Measurements from ENCODE around the gene NPAS3.

The NPAS3 gene

GRCh38 chr14:33016613-33017012 is 77.9 kb downstream of the NPAS3 start:
- no peak for DNase-seq (ENCODE audit: low read depth)

- DNase-seq (ENCODE audit: low read depth), result no peak
Observed at GRCh38 chr14:33017016-33017415, 78.3 kb downstream of the NPAS3 start.

DNA sequence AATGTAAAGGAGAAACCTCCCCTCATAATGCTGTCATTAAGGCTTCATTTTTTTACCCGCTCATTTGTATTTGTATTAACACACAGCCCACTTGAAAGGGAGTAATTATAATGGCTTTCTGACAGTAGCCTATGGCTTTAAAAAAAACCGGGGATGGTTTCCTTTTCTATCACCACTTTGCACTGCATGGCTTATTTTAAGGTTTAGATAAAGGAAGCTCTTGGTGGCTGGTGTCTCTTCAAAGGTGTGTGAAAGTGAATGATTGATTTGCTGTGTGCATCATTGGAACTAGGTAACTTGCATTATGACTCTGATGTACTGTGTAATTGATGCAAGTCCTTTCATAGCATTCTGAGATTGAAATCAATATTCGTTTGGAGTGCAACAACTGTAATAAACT is 80.7 kb downstream of the NPAS3 start:
- no peak for DNase-seq (ENCODE audit: low read depth)

DNA sequence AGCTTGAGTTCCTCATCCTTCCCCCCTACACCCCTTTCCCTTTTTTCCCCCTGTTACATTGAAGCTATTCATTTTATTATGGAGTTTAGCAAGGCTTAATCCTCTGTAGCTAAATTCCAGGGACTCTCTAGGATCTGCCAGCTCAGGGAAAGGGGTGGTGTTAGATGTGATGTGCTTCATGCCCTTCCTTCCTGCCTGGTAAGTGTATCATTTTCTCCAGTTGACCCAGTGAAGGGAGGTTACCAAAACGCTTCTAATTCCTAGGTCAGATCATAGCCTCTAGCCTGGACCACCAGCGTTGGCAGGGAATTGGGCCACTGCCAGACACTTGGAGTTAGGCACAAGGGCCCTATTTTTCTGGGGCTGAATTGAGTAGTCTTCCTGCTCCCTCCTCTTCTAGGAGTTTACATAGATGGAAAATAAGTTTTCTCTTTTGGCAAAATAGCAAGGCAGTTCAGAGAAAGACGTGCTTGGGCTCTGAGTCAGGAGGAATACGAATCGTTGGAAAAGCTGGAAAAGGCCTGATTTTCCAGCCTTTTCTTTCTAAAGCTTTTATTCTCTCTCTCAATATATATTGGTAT is 88.3 kb downstream of the NPAS3 start:
- DNase-seq (ENCODE audit: low read depth), result no peak

GRCh38 chr14:33029511-33029910 is 90.8 kb downstream of the NPAS3 start:
- no peak for DNase-seq (ENCODE audit: low read depth)

GRCh38 chr14:33030386-33030785 is 91.7 kb downstream of the NPAS3 start:
- DNase-seq (ENCODE audit: low read depth), result no peak

DNA sequence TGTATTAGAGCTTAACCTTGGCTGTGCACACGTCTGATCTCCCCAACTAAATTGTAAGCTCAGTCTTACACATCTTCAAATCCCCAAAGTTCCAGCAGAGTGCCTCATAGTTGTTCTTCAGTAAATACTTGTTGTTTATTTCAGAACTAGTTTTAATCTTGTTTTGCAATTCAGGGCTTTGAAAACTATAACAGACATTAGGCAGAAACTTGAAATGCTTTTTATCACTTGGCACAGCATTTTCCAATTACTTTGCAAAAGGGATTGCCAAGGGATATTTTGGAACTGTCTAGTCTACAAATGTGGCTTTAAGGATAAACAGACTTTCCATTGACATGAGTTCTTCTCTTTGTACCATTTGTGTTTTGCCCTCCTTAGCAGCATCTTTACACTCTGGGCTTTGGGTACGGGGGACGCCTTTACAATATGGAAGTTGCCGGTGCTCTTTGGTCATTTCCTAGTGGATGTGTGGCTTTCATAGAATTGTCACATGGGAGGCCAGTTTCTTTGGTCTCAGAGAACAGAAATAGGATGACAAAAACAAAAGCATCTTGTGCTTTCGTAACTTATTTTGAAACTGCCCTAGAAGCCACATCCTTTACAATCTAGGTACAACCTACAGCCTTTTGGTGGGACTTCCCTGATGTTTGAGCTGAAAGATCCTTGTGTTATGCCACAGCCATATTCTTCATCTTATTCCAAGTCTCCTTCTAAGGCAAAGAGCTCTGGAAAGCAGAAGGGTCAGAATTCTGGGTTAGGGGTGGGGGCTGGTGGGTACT is 96.9 kb downstream of the NPAS3 start:
- DNase-seq (ENCODE audit: low read depth), result no peak

- no peak for DNase-seq (ENCODE audit: low read depth)
Observed at GRCh38 chr14:33039311-33039710, 100.6 kb downstream of the NPAS3 start.

GRCh38 chr14:33040372-33041140 is 101.9 kb downstream of the NPAS3 start:
- DNase-seq (ENCODE audit: low read depth), result no peak

DNA sequence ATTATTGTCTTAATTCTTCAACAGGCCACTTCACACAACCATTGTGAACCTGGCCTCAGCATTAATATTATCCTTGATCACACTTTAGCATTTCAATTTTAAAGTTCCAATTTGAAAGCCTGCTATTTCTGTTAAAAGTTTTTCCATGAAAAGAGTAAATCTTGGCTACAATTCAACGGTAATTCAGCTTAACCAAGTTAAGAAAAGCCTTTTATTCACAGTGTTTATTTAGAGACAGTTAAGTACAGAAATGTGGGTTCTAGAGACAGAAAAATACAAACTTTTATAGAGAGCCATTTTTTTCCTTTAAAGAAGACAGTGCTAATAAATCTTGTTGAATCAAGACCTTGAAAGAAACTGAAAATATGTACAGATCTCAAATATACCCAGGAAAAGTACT is 103.9 kb downstream of the NPAS3 start:
- DNase-seq (ENCODE audit: low read depth), result no peak

GRCh38 chr14:33045760-33046159 is 107.1 kb downstream of the NPAS3 start:
- no peak for DNase-seq (ENCODE audit: low read depth)

- DNase-seq (ENCODE audit: low read depth), result no peak
Observed at GRCh38 chr14:33052943-33053342, 114.3 kb downstream of the NPAS3 start.

- no peak for DNase-seq (ENCODE audit: low read depth)
Observed at GRCh38 chr14:33056213-33056612, 117.5 kb downstream of the NPAS3 start.

DNA sequence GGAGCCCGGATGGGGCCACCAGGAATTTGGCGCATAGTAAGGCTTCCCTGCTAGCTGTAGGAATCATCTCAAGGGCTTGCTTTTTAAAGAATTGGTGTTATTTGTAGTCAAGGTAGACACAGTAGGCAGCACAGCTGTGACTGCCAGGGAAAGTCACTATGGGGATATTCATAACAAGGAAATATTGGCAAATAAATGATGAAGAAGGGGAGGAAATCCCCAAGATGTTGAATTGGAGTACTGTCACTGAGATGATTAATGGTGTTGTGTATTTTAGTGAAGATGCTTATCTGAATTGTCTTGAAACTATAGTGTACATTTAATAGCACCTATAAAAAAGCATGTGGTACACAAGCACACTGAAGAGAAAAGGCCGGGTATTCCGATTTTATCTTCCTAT is 118.9 kb downstream of the NPAS3 start:
- DNase-seq (ENCODE audit: low read depth), result no peak

GRCh38 chr14:33061667-33062325 is 123.1 kb downstream of the NPAS3 start:
- DNase-seq (ENCODE audit: low read depth), result no peak

- DNase-seq (ENCODE audit: low read depth), result no peak
Observed at GRCh38 chr14:33062476-33062875, 123.8 kb downstream of the NPAS3 start.

DNA sequence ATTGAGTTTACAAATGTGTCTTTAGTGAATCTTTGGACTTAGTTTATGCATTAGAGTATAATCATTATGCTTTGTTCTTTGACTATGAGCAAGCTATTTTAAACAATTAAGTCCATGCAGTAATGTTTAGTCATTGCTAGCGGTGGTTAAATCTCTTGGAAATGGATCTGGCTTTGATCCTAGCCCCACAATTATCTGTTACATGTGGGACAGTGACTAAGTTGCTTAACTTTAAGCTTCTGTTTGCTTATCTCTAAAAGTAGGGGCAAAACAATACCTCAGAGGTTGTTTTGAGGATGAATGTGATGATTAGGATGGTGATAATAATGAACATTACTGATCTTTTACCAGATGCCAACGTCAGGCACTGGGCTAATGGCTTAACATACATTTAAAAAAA is 124.2 kb downstream of the NPAS3 start:
- no peak for DNase-seq (ENCODE audit: low read depth)

DNA sequence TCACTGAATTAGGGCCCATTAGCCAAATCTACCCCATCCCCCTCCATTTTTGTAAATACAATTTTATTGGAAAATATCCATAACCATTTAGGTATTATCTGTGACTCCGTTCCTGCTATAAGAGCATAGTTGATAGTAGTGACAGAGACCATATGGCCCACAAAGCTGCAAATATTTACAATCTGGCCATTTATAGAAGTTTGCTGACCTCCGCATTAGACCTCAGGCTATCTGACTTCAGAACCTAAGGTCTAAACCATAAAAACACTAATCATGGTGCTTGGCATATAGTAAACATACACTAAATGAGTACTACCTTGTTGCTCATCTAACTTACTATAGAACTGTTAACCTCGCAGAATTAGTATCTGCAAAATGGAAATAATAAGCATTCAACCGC is 124.8 kb downstream of the NPAS3 start:
- no peak for DNase-seq (ENCODE audit: low read depth)

- DNase-seq (ENCODE audit: low read depth), result no peak
Observed at GRCh38 chr14:33065634-33066033, 127.0 kb downstream of the NPAS3 start.

DNA sequence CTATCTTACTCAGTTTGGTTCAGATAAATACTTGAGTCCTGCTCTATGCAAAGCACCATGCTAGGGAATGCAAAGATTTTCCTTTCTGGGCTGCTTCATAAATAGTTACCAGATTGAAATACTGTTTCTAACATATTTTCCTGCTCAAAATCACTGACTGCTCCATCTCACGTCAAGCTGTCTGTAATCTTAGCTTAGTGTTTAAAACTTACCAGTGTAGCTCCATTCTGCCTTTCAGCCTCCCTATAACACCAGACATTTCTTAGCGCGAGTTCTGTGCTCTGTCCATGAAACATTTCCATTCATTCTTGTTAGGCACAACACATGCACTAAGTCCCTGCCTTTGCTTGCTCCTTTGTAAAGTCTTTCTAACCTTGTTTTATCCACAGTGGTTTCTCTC is 129.4 kb downstream of the NPAS3 start:
- DNase-seq (ENCODE audit: low read depth), result no peak

DNA sequence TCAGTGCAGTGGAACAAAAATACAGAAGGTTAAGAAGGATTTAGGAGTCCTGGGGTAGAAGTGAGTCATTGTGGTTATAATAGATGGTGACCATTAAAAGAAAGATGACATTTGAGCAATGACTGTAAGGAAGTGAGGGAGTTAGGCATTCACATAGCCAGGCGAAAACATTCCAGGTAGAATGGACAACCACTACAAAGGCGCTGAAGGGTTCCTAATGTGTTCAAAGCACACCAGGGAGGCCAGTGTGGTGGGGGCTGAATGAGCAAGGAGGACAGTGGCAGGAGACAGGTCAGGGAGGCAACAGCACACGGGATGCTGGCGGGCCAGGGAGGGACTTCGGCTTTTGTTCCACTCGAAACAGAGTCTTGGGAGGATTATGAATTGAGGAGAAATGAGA is 129.9 kb downstream of the NPAS3 start:
- DNase-seq (ENCODE audit: low read depth), result no peak

DNA sequence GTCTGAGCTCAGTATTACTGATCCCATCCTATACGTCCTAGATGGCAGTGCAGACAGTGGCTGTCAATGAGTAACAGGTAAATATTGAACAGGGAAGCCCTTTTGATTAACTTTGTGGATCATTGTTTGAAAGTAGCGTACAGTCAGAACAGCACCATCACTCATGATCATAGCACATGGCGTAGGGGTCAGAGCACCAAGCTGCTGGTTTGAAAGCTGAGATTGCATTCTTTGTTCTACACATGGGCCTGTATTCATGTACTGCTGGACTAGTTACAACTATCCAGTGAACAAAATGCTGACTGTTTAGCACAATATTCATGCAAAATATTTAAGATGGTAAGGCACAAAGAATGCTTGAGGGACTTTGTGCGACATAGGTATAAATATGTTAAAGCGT is 131.8 kb downstream of the NPAS3 start:
- DNase-seq (ENCODE audit: low read depth), result no peak

- no peak for DNase-seq (ENCODE audit: low read depth)
Observed at GRCh38 chr14:33073023-33073422, 134.3 kb downstream of the NPAS3 start.
